ENCODE measurements around the gene KRT8. TPM values are rescaled to one million over a fixed set of nuclear protein-coding genes. Genes with fewer than 3 reads are reported as not detected.

Gene KRT8
- total and polyA plus RNA-seq, 10 of the 15 experiments (the other 5 are each of a cell fraction or from before 2014, with no cell fraction given), result 0.11 to 5.6 (median 0.37) TPM; not detected in 1

DNA sequence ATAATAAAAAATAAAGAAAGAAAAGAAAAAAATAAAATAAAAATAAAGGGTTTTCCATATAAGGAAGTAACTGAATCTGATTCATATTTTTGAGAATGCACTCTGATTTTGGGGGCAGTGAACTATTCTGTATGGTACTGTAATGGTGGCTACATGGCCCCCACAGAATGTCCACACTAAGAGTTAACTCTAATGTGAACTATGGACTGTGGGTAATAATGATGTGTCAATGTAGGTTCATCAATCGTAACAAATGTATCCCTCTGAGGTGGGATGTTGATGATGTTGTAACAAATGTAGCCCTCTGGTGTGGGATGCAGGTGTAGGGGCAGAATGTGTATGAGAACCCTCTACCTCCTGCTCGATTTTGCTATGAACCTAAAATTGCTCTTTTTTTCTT lies 13.8 kb downstream of the KRT8 start:
- Histone ChIP-seq H3K9ac (ENCODE audit: control insufficient read depth, insufficient read depth, low read length) (no peak overlapping the region), H2AFZ (ENCODE audit: control insufficient read depth, low read depth, low read length) (no peak overlapping the region), H3K9me3 (replicated peaks; ENCODE audit: control insufficient read depth, insufficient read depth, low read length) (no peaks in the 10 kb centered on the region), H3K4me3 (no peak overlapping the region), H3K27me3 (replicated peaks in 1 of 2; ENCODE audit: control insufficient read depth in 2 of 2, insufficient read depth in 2 of 2, low read length in 1 of 2) (no peaks in the 10 kb centered on the region), H3K79me2 (ENCODE audit: control insufficient read depth, insufficient read depth, low read length) (no peaks in the 10 kb centered on the region), H3K36me3 (ENCODE audit: control insufficient read depth in 2 of 2, insufficient read depth in 2 of 2, low read length in 1 of 2) (no peaks in the 10 kb centered on the region), H3K27ac (ENCODE audit: control insufficient read depth, insufficient read depth) (no peak overlapping the region), H4K20me1 (ENCODE audit: control insufficient read depth, insufficient read depth) (no peaks in the 10 kb centered on the region), H3K4me1 (ENCODE audit: control insufficient read depth, insufficient read depth, low read length) (no peaks in the 10 kb centered on the region), H3K4me2 (ENCODE audit: control insufficient read depth, insufficient read depth) (no peak overlapping the region)
- ChIA-PET RAD21 (ENCODE audit: unreplicated experiment) (no interaction called here), SMC1A (ENCODE audit: uncharacterized antibody, unreplicated experiment) (no interaction called here), POLR2A (no interaction called here), CTCF (no interaction called here)
- FAIRE-seq (no peak), ATAC-seq (no peak), DNase-seq (ENCODE audit: low read depth, low spot score) (no peak)
- no TSS peak for BruUV-seq (replicated peaks)
- 43% methylated on average over 2 of the region's 2 CpGs for WGBS (ENCODE audit: insufficient coverage, insufficient replicate concordance, low lambda C conversion rate, missing lambda C conversion rate)
- intact Hi-C loops (cut with micrococcal nuclease; ENCODE audit: unreplicated experiment), result no loop called here
- no peak for TF ChIP-seq ZZZ3 (IDR thresholded peaks at IDR 0.05; ENCODE audit: control insufficient read depth, insufficient read length, low read depth)
- in situ Hi-C loops (cut with MboI), result no loop called here

GRCh38 chr12:52890417-52890816 lies 14.5 kb downstream of the KRT8 start:
- ChIA-PET CTCF (interaction anchor here (14.7 kb wide), 1 partner anchor 93 kb away, joined by 418 read pairs; no protein-coding TSS in a partner anchor), SMC1A (ENCODE audit: uncharacterized antibody, unreplicated experiment) (no interaction called here), RAD21 (ENCODE audit: unreplicated experiment) (no interaction called here), POLR2A (no interaction called here)
- H3K27ac ChIP-seq (ENCODE audit: control insufficient read depth, insufficient read depth), result no peak overlapping the region
- no peaks in the 10 kb centered on the region for H3K9me3 ChIP-seq (replicated peaks; ENCODE audit: control insufficient read depth, insufficient read depth, low read length)
- FAIRE-seq (no peak), DNase-seq (ENCODE audit: low read depth, low spot score) (no peak), ATAC-seq (no peak)
- intact Hi-C loops (cut with micrococcal nuclease; ENCODE audit: unreplicated experiment), result no loop called here
- H4K20me1 ChIP-seq (ENCODE audit: control insufficient read depth, insufficient read depth), result no peaks in the 10 kb centered on the region
- in situ Hi-C loops (cut with MboI), result no loop called here
- no peaks in the 10 kb centered on the region for H3K79me2 ChIP-seq (ENCODE audit: control insufficient read depth, insufficient read depth, low read length)
- no peaks in the 10 kb centered on the region for H3K36me3 ChIP-seq (ENCODE audit: control insufficient read depth in 2 of 2, insufficient read depth in 2 of 2, low read length in 1 of 2)
- no peak overlapping the region for H2AFZ ChIP-seq (ENCODE audit: control insufficient read depth, low read depth, low read length)
- no peak overlapping the region for H3K4me3 ChIP-seq
- no TSS peak for BruUV-seq (replicated peaks)
- H3K4me1 ChIP-seq (ENCODE audit: control insufficient read depth, insufficient read depth, low read length), result no peaks in the 10 kb centered on the region
- 65% methylated on average over 3 of the region's 3 CpGs for WGBS (ENCODE audit: insufficient coverage, insufficient replicate concordance, low lambda C conversion rate, missing lambda C conversion rate)
- H3K4me2 ChIP-seq (ENCODE audit: control insufficient read depth, insufficient read depth), result no peak overlapping the region
- no peaks in the 10 kb centered on the region; a peak in 1 of 4 replicates for H3K27me3 ChIP-seq (replicated peaks in 1 of 2; ENCODE audit: control insufficient read depth in 2 of 2, insufficient read depth in 2 of 2, low read length in 1 of 2)
- no peak overlapping the region for H3K9ac ChIP-seq (ENCODE audit: control insufficient read depth, insufficient read depth, low read length)
- TF ChIP-seq, protein P1, sequence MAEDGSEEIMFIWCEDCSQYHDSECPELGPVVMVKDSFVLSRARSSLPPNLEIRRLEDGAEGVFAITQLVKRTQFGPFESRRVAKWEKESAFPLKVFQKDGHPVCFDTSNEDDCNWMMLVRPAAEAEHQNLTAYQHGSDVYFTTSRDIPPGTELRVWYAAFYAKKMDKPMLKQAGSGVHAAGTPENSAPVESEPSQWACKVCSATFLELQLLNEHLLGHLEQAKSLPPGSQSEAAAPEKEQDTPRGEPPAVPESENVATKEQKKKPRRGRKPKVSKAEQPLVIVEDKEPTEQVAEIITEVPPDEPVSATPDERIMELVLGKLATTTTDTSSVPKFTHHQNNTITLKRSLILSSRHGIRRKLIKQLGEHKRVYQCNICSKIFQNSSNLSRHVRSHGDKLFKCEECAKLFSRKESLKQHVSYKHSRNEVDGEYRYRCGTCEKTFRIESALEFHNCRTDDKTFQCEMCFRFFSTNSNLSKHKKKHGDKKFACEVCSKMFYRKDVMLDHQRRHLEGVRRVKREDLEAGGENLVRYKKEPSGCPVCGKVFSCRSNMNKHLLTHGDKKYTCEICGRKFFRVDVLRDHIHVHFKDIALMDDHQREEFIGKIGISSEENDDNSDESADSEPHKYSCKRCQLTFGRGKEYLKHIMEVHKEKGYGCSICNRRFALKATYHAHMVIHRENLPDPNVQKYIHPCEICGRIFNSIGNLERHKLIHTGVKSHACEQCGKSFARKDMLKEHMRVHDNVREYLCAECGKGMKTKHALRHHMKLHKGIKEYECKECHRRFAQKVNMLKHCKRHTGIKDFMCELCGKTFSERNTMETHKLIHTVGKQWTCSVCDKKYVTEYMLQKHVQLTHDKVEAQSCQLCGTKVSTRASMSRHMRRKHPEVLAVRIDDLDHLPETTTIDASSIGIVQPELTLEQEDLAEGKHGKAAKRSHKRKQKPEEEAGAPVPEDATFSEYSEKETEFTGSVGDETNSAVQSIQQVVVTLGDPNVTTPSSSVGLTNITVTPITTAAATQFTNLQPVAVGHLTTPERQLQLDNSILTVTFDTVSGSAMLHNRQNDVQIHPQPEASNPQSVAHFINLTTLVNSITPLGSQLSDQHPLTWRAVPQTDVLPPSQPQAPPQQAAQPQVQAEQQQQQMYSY (CRISPR knock-in tag; IDR thresholded peaks at IDR 0.05), result no peak
- TF ChIP-seq TCF3 (IDR thresholded peaks at IDR 0.05; ENCODE audit: borderline replicate concordance, insufficient read depth, low read depth, low read length) (no peak), ZNF592 (IDR thresholded peaks at IDR 0.05) (no peak), RB1 (IDR thresholded peaks at IDR 0.05; ENCODE audit: borderline replicate concordance) (no peak), TBL1XR1 (IDR thresholded peaks at IDR 0.05; ENCODE audit: low read depth, low read length) (no peak), PBX3 (IDR thresholded peaks at IDR 0.05; ENCODE audit: insufficient replicate concordance, low read depth, low read length) (no peak), YY1 (IDR thresholded peaks at IDR 0.05; ENCODE audit: low read depth, low read length) (no peak), JUNB (IDR thresholded peaks at IDR 0.05) (no peak)

All from GM12878 (cell line).